ENCODE measurements around the gene SULT1A2.

The SULT1A2 gene

DNA sequence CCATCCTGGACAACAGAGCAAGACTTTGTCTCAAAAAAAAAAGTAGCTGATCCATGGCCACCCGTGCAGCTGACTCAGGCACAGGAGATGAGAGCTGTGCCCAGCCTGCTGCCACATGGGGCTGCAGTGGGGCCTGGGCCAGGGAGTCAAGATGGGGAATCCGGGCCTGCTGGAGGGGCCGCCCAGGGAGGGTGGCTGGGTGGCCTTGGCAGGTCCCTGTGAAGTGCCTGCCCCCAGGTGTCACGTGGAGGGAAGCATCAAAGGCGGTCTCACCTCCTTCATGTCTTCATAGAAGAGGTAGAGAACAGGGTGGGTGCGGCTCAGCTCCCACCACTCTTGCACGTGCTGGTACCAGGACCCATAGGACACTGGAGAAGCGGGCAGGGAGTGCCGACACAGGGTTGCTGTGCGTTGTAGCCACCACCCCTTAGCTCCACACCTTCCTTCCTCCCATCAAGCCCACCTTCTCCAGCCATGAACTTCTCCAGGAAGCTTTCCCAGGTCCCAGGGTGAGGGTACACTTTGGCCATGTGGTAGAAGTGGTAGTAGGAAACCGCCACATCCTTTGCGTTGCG is 3.8 kb downstream of the SULT1A2 start:
- DNase-seq (ENCODE audit: low read depth), result no peak
- TF ChIP-seq, protein P1, sequence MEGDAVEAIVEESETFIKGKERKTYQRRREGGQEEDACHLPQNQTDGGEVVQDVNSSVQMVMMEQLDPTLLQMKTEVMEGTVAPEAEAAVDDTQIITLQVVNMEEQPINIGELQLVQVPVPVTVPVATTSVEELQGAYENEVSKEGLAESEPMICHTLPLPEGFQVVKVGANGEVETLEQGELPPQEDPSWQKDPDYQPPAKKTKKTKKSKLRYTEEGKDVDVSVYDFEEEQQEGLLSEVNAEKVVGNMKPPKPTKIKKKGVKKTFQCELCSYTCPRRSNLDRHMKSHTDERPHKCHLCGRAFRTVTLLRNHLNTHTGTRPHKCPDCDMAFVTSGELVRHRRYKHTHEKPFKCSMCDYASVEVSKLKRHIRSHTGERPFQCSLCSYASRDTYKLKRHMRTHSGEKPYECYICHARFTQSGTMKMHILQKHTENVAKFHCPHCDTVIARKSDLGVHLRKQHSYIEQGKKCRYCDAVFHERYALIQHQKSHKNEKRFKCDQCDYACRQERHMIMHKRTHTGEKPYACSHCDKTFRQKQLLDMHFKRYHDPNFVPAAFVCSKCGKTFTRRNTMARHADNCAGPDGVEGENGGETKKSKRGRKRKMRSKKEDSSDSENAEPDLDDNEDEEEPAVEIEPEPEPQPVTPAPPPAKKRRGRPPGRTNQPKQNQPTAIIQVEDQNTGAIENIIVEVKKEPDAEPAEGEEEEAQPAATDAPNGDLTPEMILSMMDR (IDR thresholded peaks at IDR 0.05; ENCODE audit: insufficient read depth, low read depth, low read length, missing control alignments), result no peak
- H3K4me3 ChIP-seq (ENCODE audit: low read length), result no peak overlapping the region

DNA sequence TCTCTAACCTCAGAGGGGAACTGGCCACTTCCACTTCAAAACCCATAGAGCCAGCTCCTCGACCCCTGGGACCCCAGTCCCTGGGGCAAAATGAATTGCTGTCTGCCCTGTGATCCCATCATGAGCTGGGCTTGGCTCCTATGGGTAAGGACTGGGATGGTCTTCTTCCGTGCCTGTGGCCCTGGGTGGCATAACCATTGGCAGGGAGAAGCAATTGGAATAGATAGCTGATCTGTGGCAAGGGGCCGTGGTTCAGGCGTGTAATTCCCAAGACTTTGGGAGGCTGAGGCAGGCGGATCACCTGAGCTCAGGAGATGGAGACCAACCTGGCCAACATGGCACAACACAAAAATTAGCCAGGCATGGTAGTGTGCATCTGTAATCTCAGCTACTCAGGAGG is 4.3 kb downstream of the SULT1A2 start:
- no peak for DNase-seq (ENCODE audit: low read depth)
- TF ChIP-seq, protein P1 (IDR thresholded peaks at IDR 0.05; ENCODE audit: insufficient read depth, low read depth, low read length, missing control alignments), result no peak
- H3K4me3 ChIP-seq (ENCODE audit: low read length), result no peak overlapping the region

DNA sequence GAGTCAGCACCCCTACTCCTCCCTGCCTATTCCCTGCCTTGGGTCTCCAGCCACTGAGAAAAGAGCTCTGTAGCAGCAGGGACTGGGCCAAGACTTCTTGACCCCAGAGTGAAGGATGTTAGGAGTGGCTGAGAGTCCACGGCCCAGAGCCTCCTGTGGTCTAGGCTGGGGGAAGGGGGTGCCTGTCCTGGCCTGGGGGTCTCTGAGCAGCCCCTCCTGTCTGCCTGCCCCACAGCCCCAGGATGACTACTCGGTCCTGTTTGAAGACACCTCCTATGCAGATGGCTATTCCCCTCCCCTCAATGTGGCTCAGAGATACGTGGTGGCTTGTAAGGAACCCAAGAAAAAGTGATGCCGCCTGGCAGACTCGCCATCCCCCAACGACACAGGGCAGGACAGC is 5.5 kb downstream of the SULT1A2 start:
- DNase-seq (ENCODE audit: low read depth), result no peak
- no peak overlapping the region for H3K4me3 ChIP-seq (ENCODE audit: low read length)
- TF ChIP-seq, protein P1 (IDR thresholded peaks at IDR 0.05; ENCODE audit: insufficient read depth, low read depth, low read length, missing control alignments), result no peak

DNA sequence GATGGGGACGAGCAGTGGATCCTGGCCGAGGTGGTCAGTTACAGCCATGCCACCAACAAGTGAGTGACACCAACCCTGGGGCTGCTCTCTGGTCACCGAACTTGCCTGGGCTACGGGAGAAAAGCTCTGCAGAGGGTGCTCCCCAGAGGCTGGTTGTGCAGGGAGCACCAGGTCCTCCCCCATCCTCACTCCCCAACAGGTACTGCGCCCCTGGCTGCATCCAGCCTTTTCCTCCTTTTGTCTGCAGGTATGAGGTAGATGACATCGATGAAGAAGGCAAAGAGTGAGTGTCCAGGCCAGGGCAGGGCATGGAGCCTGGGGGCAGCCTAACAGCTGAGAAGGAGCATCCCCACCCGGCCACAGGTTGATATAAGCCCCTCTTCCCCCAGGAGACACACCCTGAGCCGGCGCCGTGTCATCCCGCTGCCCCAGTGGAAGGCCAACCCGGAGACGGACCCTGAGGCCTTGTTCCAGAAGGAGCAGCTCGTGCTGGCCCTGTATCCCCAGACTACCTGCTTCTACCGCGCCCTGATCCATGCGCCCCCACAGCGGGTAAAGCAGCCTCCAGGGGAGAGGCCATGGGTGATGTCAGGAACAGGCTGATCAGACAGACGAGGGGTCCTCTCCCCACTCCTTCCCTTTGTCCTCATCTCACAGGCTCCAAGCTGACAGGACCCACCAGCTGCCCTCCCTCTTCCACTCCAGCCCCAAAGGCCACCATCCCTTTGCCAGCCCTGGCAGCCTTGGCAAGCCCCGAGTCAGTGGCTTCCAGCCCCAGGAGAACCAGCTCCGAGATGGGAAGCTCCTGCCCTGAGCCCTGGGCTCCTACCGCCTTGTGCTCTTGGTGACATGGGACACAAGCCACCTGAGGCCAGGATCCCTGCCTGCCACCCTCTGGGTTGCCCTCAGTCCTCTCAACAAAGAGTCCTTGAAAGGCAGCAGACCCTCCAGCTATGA is 6.2 kb downstream of the SULT1A2 start:
- H3K4me3 ChIP-seq (ENCODE audit: low read length), result no peak overlapping the region
- no peak for DNase-seq (ENCODE audit: low read depth)
- TF ChIP-seq, protein P1 (IDR thresholded peaks at IDR 0.05; ENCODE audit: insufficient read depth, low read depth, low read length, missing control alignments), result no peak

DNA sequence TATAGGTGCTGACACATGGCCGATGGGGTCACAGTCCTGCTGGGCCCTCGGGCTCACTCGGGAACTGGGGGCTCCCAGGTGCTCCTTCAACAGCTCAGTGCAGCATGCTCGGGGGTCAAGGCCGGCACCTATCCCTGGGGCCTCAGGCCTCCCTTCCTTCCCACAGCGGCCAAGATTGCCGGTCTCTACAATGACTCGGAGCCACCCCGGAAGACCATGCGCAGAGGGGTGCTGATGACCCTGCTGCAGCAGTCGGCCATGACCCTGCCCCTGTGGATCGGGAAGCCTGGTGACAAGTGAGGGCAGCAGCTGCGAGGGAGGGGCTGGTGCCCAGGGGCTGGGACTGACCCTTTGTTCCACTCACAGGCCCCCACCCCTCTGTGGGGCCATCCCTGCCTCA is 6.9 kb downstream of the SULT1A2 start:
- TF ChIP-seq, protein P1 (IDR thresholded peaks at IDR 0.05; ENCODE audit: insufficient read depth, low read depth, low read length, missing control alignments), result no peak
- no peak for DNase-seq (ENCODE audit: low read depth)
- no peak overlapping the region for H3K4me3 ChIP-seq (ENCODE audit: low read length)

DNA sequence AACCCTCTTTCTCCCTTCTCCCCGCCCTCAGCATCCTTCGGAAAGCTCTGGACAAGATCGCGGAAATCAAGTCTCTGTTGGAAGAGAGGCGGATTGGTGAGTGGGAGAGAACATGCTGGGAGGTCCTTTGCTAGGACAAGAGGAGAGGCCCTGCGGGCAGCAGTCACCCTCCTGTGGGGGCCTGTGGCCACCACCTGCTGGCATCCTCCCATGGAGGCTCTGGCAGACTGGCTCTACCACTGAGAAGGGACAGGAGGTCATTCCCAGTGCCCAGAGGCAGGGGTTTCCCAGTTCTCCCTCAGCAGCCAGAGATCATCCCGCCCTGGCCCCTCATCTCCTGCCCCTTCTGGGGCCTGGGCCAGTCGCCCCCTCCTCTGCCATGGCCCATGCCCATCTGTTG is 7.8 kb downstream of the SULT1A2 start:
- no peak overlapping the region for H3K4me3 ChIP-seq (ENCODE audit: low read length)
- TF ChIP-seq, protein P1 (IDR thresholded peaks at IDR 0.05; ENCODE audit: insufficient read depth, low read depth, low read length, missing control alignments), result no peak
- DNase-seq (ENCODE audit: low read depth), result no peak

All from epithelial cell of esophagus (primary cell).